GM12801 (cell line): ENCODE data around the gene OR4D2.

Experiments
- CTCF ChIP-seq: IDR thresholded peaks from one replicate; pipeline ENCODE4 v1.5.1; 2011; ENCODE audit warnings: control low read depth; ENCODE audit not compliant: insufficient read length; ENCODE audit errors: extremely low read depth

OR4D2 gene

DNA sequence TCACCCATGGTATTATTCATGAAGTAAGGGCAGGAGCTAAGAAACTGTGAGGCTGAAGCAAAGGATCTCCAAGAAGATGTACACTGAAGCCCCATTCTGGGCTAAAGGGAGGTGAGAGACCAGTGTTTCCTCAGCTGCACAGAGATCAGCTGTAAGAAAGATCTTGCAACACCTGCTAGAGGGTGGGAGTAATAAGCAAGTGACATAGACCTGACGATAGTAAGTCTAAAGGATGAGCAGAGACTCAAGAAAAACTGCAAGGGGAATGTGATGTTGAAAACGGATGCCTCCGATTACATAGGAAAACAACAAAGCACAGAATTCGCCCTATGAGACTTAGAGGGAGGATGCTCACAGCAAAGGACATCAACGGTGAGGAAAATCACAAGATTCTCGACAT lies at the start of gene OR4D2:
Gene OR4D2, plus strand, starts transcription at position 301 of the 400 bp plus-strand sequence. CDS start 2,674 bp downstream, outside the sequence.
- TF ChIP-seq CTCF, result no peak

GRCh38 chr17:58117382-58117781 lies 49.4 kb upstream of the OR4D2 start:
- TF ChIP-seq CTCF, result no peak

- TF ChIP-seq CTCF, result no peak
Observed at GRCh38 chr17:58119491-58119890, 47.3 kb upstream of the OR4D2 start.

GRCh38 chr17:58120195-58120822 lies 46.5 kb upstream of the OR4D2 start:
- TF ChIP-seq CTCF, result no peak

DNA sequence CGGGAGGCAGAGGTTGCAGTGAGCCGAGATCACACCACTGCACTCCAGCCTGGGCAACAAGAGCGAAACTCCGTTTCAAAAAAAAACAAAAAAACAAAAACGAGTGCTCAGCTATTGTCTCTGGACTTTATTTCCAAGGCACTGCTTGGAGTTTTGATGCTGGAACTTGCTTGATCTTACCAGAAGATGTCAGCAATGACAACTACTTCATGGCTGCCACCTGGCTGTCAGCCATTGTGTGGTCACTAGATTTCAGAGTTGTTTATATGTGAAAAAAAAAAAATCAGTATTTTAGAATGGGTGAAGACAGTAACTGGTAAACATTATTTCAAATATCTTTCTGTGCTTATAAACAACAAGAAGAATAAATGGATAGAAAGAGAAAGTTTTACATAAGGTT lies 44.9 kb upstream of the OR4D2 start:
- TF ChIP-seq CTCF, result no peak

- TF ChIP-seq CTCF, result no peak
Observed at GRCh38 chr17:58127846-58128245, 38.9 kb upstream of the OR4D2 start.

DNA sequence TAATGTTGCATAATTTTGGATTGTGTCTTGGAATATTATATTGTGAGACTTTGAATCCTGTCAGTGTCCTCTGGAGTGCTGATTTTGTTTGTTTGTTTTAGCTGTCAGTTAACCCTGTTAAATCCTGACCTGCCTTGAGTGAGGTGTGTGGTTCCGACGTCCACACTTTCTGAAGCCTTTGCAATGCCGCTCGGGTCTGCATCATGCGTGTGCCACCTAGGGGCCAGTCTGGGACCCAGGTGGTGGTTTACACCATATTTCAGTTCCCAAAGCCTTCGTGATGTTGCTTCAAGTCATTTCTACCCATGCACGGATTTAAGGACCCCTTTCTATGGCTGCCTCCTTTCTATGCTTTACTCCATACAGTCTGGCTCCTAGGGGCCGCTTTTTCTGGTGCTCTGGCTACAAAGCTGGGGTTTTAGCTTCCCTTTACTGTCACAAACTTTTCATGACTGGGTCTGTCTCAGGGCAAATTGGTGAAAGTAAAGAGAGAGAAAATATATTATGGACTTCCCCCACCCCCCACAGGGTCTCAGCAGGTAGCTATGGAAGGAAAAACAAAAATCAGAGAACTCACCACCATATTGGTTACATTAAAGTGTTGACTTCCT lies 30.0 kb upstream of the OR4D2 start:
- TF ChIP-seq CTCF, result no peak

GRCh38 chr17:58141505-58141904 lies 25.3 kb upstream of the OR4D2 start:
- no peak for TF ChIP-seq CTCF
